HepG2 (cell line): ENCODE results near the gene ANXA6. TPM values are rescaled to one million over a fixed set of nuclear protein-coding genes. Genes with fewer than 3 reads are reported as not detected.

Source experiments
- ATAC-seq: fragments of 200-7000 bp; cut with Tn5 transposase; 3 replicates; pipeline ENCODE4 v1.9.1; 2020; ENCODE audit warnings: mild to moderate bottlenecking, moderate library complexity
- BruUV-seq: library from RNA; stranded (reverse); fragments of 400-500 nt; replicated peaks from 2 replicates; lab custom pipeline; 2021; lab: Mats Ljungman, UMichigan
- CTCF ChIA-PET: fragments of 300-600 bp; formaldehyde crosslinking; extraction: SDS; loops from one replicate; lab custom pipeline; 2021; ENCODE audit warnings: low total read pairs, inconsistent platforms, low intra/inter-chr PET ratio; lab: Yijun Ruan, JAX
- POLR2A ChIA-PET: fragments of 350-600 bp; sonication (Branson Sonifier 250); formaldehyde crosslinking; loops from one replicate; lab custom pipeline; 2020; ENCODE audit warnings: antibody characterized with exemption, inconsistent platforms; lab: Yijun Ruan, JAX
- DNase-seq: peaks from one replicate; pipeline ENCODE4 v3.0.0-alpha.2; 2015; ENCODE audit warnings: low spot score
- FAIRE-seq: peaks from 3 replicates; lab custom pipeline; 2011; peaks lifted over from hg19 to GRCh38; lab: Jason Lieb, UNC
- H2AFZ ChIP-seq: one replicate; pipeline ENCODE4 v1.6.1; 2011; ENCODE audit warnings: low read length, inconsistent platforms
- H3K27ac ChIP-seq: fragments of 300-600 bp; 3 replicates; pipeline ENCODE4 v1.8.0; 2011; ENCODE audit warnings: mixed run types, mild to moderate bottlenecking, mixed read lengths, low read length, inconsistent platforms; ENCODE audit not compliant: insufficient read depth; ENCODE audit errors: extremely low read length
- H3K27me3 ChIP-seq, 2 experiments: fragments of 200-600 bp in 1 of 2; 2 replicates in 1 of 2; 3 replicates in 1 of 2; pipeline versions ENCODE4 v1.6.0 to v1.8.0; 2011; ENCODE audit warnings: low read length in 2 of 2, mild to moderate bottlenecking in 2 of 2, moderate library complexity in 2 of 2, inconsistent platforms in 1 of 2; ENCODE audit not compliant: insufficient read depth in 2 of 2, control insufficient read depth in 1 of 2
- H3K36me3 ChIP-seq, 2 experiments: fragments of 200-600 bp in 1 of 2; replicated peaks in 1 of 2; 2 replicates in 1 of 2; 3 replicates in 1 of 2; pipeline versions ENCODE4 v1.5.1 to v1.8.0; 2011; ENCODE audit warnings: low read length in 2 of 2, inconsistent platforms in 1 of 2; ENCODE audit not compliant: insufficient read depth in 2 of 2, control insufficient read depth in 1 of 2
- H3K4me1 ChIP-seq: 2 replicates; pipeline ENCODE4 v1.5.1; 2012; ENCODE audit warnings: low read length, inconsistent platforms; ENCODE audit not compliant: insufficient read depth
- H3K4me2 ChIP-seq: 2 replicates; pipeline ENCODE4 v1.6.0; 2011; ENCODE audit warnings: low read depth, low read length, inconsistent platforms
- H3K4me3 ChIP-seq, 3 experiments: fragments of 200-600 bp in 1 of 3; sonication (generic), shearing (Covaris generic) in 1 of 3; replicated peaks in 1 of 3; 2 replicates each; pipeline ENCODE4 v1.5.1; 2011 to 2016; ENCODE audit warnings: low read length in 3 of 3, inconsistent platforms in 2 of 3, low read depth in 2 of 3, mild to moderate bottlenecking in 2 of 3, control low read depth in 1 of 3, mixed read lengths in 1 of 3; ENCODE audit not compliant: insufficient read depth in 1 of 3
- H3K79me2 ChIP-seq: one replicate; pipeline ENCODE4 v1.6.1; 2011; ENCODE audit warnings: low read length, inconsistent platforms; ENCODE audit not compliant: insufficient read depth
- H3K9ac ChIP-seq: 2 replicates; pipeline ENCODE4 v1.6.0; 2011; ENCODE audit warnings: mild to moderate bottlenecking, low read depth, low read length, inconsistent platforms; ENCODE audit not compliant: insufficient read depth
- H3K9me3 ChIP-seq: 2 replicates; pipeline ENCODE4 v1.5.1; 2012; ENCODE audit warnings: mild to moderate bottlenecking, low read length
- H4K20me1 ChIP-seq: 2 replicates; pipeline ENCODE4 v1.6.0; 2011; ENCODE audit warnings: inconsistent platforms, mild to moderate bottlenecking, low read length, moderate library complexity; ENCODE audit not compliant: insufficient read depth
- ETS1 ChIP-seq: sonication (generic); formaldehyde crosslinking; IDR thresholded peaks from 2 replicates; pipeline ENCODE4 v1.4.0; 2020; ENCODE audit warnings: missing genetic modification reagents
- HNRNPLL ChIP-seq: fragments of 200-400 bp; formaldehyde crosslinking; IDR thresholded peaks from 2 replicates; pipeline ENCODE4 v1.6.1; 2017; ENCODE audit warnings: mild to moderate bottlenecking, low read depth, low read length; ENCODE audit not compliant: poor library complexity, severe bottlenecking
- NCOA5 ChIP-seq: sonication (generic); formaldehyde crosslinking; IDR thresholded peaks from 2 replicates; pipeline ENCODE4 v1.4.0; 2020; ENCODE audit warnings: missing genetic modification reagents
- RBM22 ChIP-seq: fragments of 200-400 bp; formaldehyde crosslinking; optimal IDR thresholded peaks from 2 replicates; pipeline ENCODE3; 2017; ENCODE audit warnings: mild to moderate bottlenecking, low read length, moderate library complexity
- SNAPC5 ChIP-seq: sonication (generic); formaldehyde crosslinking; IDR thresholded peaks from 2 replicates; pipeline ENCODE4 v1.8.1; 2023; ENCODE audit warnings: mild to moderate bottlenecking, missing genetic modification reagents, borderline replicate concordance
- THAP9 ChIP-seq: sonication (generic); formaldehyde crosslinking; IDR thresholded peaks from 2 replicates; pipeline ENCODE4; 2020; ENCODE audit warnings: missing genetic modification reagents, mild to moderate bottlenecking, borderline replicate concordance
- ZFX ChIP-seq: sonication (generic); formaldehyde crosslinking; IDR thresholded peaks from 2 replicates; pipeline ENCODE4 v1.4.0; 2020; ENCODE audit warnings: mild to moderate bottlenecking, low read depth, missing genetic modification reagents, moderate library complexity
- ZNF329 ChIP-seq: sonication (generic); formaldehyde crosslinking; IDR thresholded peaks from 2 replicates; pipeline ENCODE4 v1.9.0; 2021; ENCODE audit warnings: low read depth, mild to moderate bottlenecking, missing genetic modification reagents
- ZNF343 ChIP-seq: sonication (generic); formaldehyde crosslinking; IDR thresholded peaks from 2 replicates; pipeline ENCODE4 v1.4.0; 2020; ENCODE audit warnings: mild to moderate bottlenecking, missing genetic modification reagents
- ZNF530 ChIP-seq: sonication (generic); formaldehyde crosslinking; IDR thresholded peaks from 2 replicates; pipeline ENCODE4 v1.5.0; 2020; ENCODE audit warnings: low read depth, mild to moderate bottlenecking, missing genetic modification reagents
- WGBS: methylation state at CpG from one replicate; pipeline ENCODE4 v1.1.6; 2017; ENCODE audit warnings: low lambda C conversion rate; 5-methylcytosine and 5-hydroxymethylcytosine counted together
- in situ Hi-C: cut with HindIII; loops from 2 replicates; pipeline ENCODE4 v1.10.0; 2017; ENCODE audit warnings: low pct_unique_long_range_greater_than_20kb; ENCODE audit not compliant: extremely low pct_ligation_motif_present
- intact Hi-C: fragments of 100-400 bp; cut with micrococcal nuclease; formaldehyde crosslinking; loops from one replicate; pipeline ENCODE4 v1.10.0; 2022; ENCODE audit not compliant: unreplicated experiment
- polyA plus RNA-seq, 8 experiments: library from polyadenylated mRNA; depleted of rRNA in 3 of 8; stranded (reverse) in 7 of 8; unstranded in 1 of 8; fragments of >200 nt; fragmentation: Illumina TruSeq in 4 of 8; extraction: Trizol in 4 of 8; gene quantifications; 2 replicates each; pipeline versions ENCODE4 v1.2.1 to v1.2.3, GENCODE V29; 2011 to 2016; ENCODE audit warnings: low read depth in 4 of 8, missing spikeins in 1 of 8, mixed read lengths in 1 of 8; ENCODE audit not compliant: insufficient read depth in 1 of 8
- total RNA-seq, 5 experiments: library from RNA; depleted of rRNA; stranded (reverse); fragments of >200 nt; fragmentation: Illumina TruSeq; extraction: Trizol; gene quantifications; 2 replicates each; pipeline ENCODE4 v1.2.3, GENCODE V29; 2016; ENCODE audit warnings: low read depth in 1 of 5
- TF ChIP-seq, protein P1 (sequence below): sonication (generic); formaldehyde crosslinking; IDR thresholded peaks from 2 replicates; pipeline ENCODE4 v1.9.0; 2021; ENCODE audit warnings: mild to moderate bottlenecking, missing genetic modification reagents

Gene ANXA6
- total and polyA plus RNA-seq, 2 of the 13 experiments (the other 11 are each of a cell fraction or from before 2014, with no cell fraction given): 103 to 125 TPM

- TF ChIP-seq, protein P1, sequence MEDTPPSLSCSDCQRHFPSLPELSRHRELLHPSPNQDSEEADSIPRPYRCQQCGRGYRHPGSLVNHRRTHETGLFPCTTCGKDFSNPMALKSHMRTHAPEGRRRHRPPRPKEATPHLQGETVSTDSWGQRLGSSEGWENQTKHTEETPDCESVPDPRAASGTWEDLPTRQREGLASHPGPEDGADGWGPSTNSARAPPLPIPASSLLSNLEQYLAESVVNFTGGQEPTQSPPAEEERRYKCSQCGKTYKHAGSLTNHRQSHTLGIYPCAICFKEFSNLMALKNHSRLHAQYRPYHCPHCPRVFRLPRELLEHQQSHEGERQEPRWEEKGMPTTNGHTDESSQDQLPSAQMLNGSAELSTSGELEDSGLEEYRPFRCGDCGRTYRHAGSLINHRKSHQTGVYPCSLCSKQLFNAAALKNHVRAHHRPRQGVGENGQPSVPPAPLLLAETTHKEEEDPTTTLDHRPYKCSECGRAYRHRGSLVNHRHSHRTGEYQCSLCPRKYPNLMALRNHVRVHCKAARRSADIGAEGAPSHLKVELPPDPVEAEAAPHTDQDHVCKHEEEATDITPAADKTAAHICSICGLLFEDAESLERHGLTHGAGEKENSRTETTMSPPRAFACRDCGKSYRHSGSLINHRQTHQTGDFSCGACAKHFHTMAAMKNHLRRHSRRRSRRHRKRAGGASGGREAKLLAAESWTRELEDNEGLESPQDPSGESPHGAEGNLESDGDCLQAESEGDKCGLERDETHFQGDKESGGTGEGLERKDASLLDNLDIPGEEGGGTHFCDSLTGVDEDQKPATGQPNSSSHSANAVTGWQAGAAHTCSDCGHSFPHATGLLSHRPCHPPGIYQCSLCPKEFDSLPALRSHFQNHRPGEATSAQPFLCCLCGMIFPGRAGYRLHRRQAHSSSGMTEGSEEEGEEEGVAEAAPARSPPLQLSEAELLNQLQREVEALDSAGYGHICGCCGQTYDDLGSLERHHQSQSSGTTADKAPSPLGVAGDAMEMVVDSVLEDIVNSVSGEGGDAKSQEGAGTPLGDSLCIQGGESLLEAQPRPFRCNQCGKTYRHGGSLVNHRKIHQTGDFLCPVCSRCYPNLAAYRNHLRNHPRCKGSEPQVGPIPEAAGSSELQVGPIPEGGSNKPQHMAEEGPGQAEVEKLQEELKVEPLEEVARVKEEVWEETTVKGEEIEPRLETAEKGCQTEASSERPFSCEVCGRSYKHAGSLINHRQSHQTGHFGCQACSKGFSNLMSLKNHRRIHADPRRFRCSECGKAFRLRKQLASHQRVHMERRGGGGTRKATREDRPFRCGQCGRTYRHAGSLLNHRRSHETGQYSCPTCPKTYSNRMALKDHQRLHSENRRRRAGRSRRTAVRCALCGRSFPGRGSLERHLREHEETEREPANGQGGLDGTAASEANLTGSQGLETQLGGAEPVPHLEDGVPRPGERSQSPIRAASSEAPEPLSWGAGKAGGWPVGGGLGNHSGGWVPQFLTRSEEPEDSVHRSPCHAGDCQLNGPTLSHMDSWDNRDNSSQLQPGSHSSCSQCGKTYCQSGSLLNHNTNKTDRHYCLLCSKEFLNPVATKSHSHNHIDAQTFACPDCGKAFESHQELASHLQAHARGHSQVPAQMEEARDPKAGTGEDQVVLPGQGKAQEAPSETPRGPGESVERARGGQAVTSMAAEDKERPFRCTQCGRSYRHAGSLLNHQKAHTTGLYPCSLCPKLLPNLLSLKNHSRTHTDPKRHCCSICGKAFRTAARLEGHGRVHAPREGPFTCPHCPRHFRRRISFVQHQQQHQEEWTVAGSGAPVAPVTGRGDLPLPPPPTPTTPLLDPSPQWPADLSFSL (CRISPR knock-in tag): no peak
- TF ChIP-seq HNRNPLL (no peak), ZNF329 (CRISPR knock-in tag) (no peak)
Measured at GRCh38 chr5:151055336-151055735, 102.2 kb downstream of the ANXA6 start (continued).

DNA sequence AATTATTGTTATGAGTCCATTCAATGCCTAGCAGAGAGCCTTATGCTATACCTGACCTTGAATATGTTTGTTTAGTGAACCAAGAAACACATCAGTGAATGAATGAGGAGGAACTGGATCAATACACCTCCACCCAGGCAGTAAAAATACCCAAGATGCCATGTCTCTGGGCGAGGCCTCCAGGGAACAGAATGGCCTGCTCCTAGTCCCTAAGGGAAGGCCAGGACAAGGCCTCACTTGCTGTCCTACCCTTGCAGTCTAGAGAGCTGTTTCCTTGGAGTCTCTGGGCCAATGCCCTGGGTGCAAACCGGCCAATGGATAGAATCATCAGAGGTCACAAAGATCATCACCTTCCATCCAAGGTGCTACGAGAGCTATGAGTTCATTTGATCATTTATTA is 102.9 kb downstream of the ANXA6 start:
- Histone ChIP-seq H3K79me2 (no peaks in the 10 kb centered on the region), H3K4me1 (no peaks in the 10 kb centered on the region), H3K9me3 (no peaks in the 10 kb centered on the region), H2AFZ (no peak overlapping the region), H3K27me3 (no peaks in the 10 kb centered on the region), H3K9ac (no peak overlapping the region), H3K27ac (no peak overlapping the region), H3K36me3 (peaks cover 43 to 73% of the 10 kb centered on the region in 2 experiments), H4K20me1 (peaks cover 3% of the 10 kb centered on the region; the same call in 1 of the 2 replicates), H3K4me2 (no peak overlapping the region), H3K4me3 (no peak overlapping the region)
- in situ Hi-C loops (loop anchor here (5.0 kb wide), 1 partner anchor 63 kb away; no protein-coding TSS in a partner anchor), intact Hi-C loops (loop anchor here (5.0 kb wide), 1 partner anchor 33 kb away; no protein-coding TSS in a partner anchor)
- FAIRE-seq (no peak), DNase-seq (no peak), ATAC-seq (no peak)
- CTCF ChIA-PET: interaction anchor here (1.9 kb wide), 1 partner anchor 60 kb away, joined by 6 read pairs; no protein-coding TSS in a partner anchor
- no TSS peak for BruUV-seq
- 100% methylated on average over 3 of the region's 3 CpGs for WGBS
- TF ChIP-seq ZFX (CRISPR knock-in tag): no peak
- TF ChIP-seq RBM22: no peak
- TF ChIP-seq ETS1: no peak
- TF ChIP-seq SNAPC5 (CRISPR knock-in tag): no peak
- no peak for TF ChIP-seq THAP9
- no peak for TF ChIP-seq ZNF343
- TF ChIP-seq ZNF530 (CRISPR knock-in tag): no peak
- no peak for TF ChIP-seq NCOA5
- POLR2A ChIA-PET: no interaction called here
